HG03432 (cell line): ENCODE data around the gene NOTO.
A peak's percentile ranks its signal among the peaks of the same experiment; 100 is the strongest.

Experiments
- ATAC-seq: cut with Tn5 transposase; IDR thresholded peaks from one replicate; pipeline ENCODE4 v1.9.1; 2021; ENCODE audit warnings: mild to moderate bottlenecking, moderate library complexity; ENCODE audit not compliant: unreplicated experiment

The NOTO gene

GRCh38 chr2:73233154-73233931, 31.0 kb downstream of the NOTO start, which contains the start of gene PRADC1:
TSS of gene PRADC1 (minus strand) at chr2:73233239. CDS start at chr2:73233160, 79 bp downstream.
- peak; percentile 89 for ATAC-seq

GRCh38 chr2:73233932-73234832, 31.8 kb downstream of the NOTO start, which contains the start of gene CCT7:
TSS of gene CCT7 (plus strand) at chr2:73234308. CDS start at chr2:73234379, 71 bp downstream.
- ATAC-seq, result peak; percentile 63

GRCh38 chr2:73235315-73236028, 33.1 kb downstream of the NOTO start:
- ATAC-seq, result no peak

- no peak for ATAC-seq
These were observed 34.8 kb downstream of the NOTO start for GRCh38 chr2:73237168-73237567.

- ATAC-seq, result no peak
These were observed 35.8 kb downstream of the NOTO start for GRCh38 chr2:73238149-73238548.

- no peak for ATAC-seq
These were observed 36.6 kb downstream of the NOTO start for GRCh38 chr2:73238976-73239375.

GRCh38 chr2:73239776-73240175, 37.4 kb downstream of the NOTO start:
- ATAC-seq, result no peak

GRCh38 chr2:73243884-73244570, 41.7 kb downstream of the NOTO start:
- ATAC-seq, result no peak

- no peak for ATAC-seq
These were observed 42.2 kb downstream of the NOTO start for GRCh38 chr2:73244580-73244979.

GRCh38 chr2:73246850-73247249, 44.5 kb downstream of the NOTO start:
- no peak for ATAC-seq

- no peak for ATAC-seq
These were observed 47.3 kb downstream of the NOTO start for GRCh38 chr2:73249636-73250035.

GRCh38 chr2:73250872-73251846, 48.8 kb downstream of the NOTO start:
- ATAC-seq, result no peak

GRCh38 chr2:73252238-73253027, 50.1 kb downstream of the NOTO start:
- no peak for ATAC-seq

- ATAC-seq, result no peak
These were observed 51.0 kb downstream of the NOTO start for GRCh38 chr2:73253400-73253799.

GRCh38 chr2:73253901-73254300, 51.5 kb downstream of the NOTO start:
- no peak for ATAC-seq

GRCh38 chr2:73254343-73255006, 52.1 kb downstream of the NOTO start:
- ATAC-seq, result no peak

- no peak for ATAC-seq
These were observed 52.8 kb downstream of the NOTO start for GRCh38 chr2:73255007-73255644.
